NCI-H146 treated with DMSO at 0.1 percent for 48 hours (cell line): ENCODE data around the gene PTGES.

Source experiments
- DNase-seq: peaks from one replicate; lab custom pipeline; 2025; ENCODE audit not compliant: unreplicated experiment; lab: John Stamatoyannopoulos, UW

The PTGES gene

DNA sequence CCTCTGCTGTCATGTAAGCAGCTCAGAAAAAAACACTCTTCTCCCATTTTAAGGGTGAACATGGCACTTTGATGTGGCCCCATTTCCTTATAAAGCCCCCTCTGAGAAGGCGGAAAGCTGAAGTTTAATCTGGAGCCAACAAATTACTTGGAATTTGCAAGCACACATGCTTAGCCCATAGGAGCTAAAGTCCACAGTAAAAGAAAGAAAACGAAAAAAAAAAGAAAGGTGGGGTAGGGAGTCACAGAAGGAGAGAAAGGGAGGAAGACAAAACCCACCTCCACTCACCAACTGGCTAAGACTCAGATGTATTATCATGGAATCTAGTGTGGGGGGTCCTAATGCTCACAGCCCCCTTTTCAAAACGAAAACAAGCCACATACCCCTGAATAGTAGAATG lies 57.0 kb downstream of the PTGES start:
- DNase-seq = no peak

- no peak for DNase-seq
Observed at GRCh38 chr9:129694243-129694646, 58.6 kb downstream of the PTGES start.

DNA sequence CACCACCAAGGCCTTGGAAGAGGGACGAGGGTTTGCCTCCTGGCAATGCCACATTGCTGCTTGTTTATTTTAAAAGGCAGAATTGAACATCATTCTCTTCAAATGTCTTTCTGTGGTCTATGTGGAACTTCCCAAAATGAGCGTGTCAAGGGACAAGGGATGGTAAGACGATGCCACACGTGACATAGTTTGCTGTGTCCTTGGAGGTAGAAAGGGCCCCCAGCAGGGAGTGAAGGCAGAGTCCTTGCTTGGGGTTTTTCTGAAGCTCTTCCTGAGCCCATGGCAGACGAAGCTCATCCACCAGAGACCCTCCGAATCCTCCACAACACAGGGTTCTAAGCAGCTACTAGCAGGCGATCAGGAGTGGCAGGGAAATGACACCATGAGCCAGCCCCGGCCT lies 59.1 kb downstream of the PTGES start:
- no peak for DNase-seq

DNA sequence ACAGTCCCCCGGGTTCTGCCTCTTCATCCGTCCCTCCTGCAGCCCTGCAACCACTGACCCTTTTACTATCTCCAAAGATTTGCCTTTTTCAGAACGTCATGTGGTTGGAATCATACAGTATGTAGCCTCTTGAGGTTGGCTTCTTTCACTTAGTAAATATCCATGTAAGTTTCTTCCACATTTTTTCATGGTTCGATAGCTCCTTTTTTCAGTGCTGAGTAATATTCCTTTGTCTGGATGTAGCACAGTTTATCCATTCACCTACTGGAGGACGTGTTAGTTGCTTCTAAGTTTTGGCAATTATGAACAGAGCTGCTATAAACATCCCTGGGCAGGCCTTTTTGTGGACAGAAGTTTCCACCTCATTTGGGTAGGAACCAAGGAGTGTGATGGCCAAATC lies 60.3 kb downstream of the PTGES start:
- DNase-seq = no peak
